ENCODE results near the gene ANKRD49.
A peak's percentile ranks its signal among the peaks of the same experiment; 100 is the strongest.

Gene ANKRD49

GRCh38 chr11:94507485-94507884 is 13.7 kb downstream of the ANKRD49 start:
- DNase-seq (ENCODE audit: low read depth in 2 of 2): no peak

GRCh38 chr11:94511932-94512781 is 18.4 kb downstream of the ANKRD49 start, which contains the start of gene C11orf97:
Gene C11orf97 (plus strand): TSS chr11:94512461. CDS start chr11:94512529, 68 bp downstream.
- peak; percentile 33 to 49 for DNase-seq (ENCODE audit: low read depth in 2 of 2)

GRCh38 chr11:94513091-94513490 is 19.3 kb downstream of the ANKRD49 start:
- DNase-seq (ENCODE audit: low read depth in 2 of 2): no peak

- no peak for DNase-seq (ENCODE audit: low read depth in 2 of 2)
Observed at GRCh38 chr11:94515398-94515797, 21.6 kb downstream of the ANKRD49 start.

- DNase-seq (ENCODE audit: low read depth in 2 of 2): no peak
Observed at GRCh38 chr11:94516725-94517124, 22.9 kb downstream of the ANKRD49 start.

GRCh38 chr11:94518300-94518699 is 24.5 kb downstream of the ANKRD49 start:
- DNase-seq (ENCODE audit: low read depth in 2 of 2): no peak

GRCh38 chr11:94519478-94520084 is 25.8 kb downstream of the ANKRD49 start:
- no peak for DNase-seq (ENCODE audit: low read depth in 2 of 2)

GRCh38 chr11:94521684-94522083 is 27.9 kb downstream of the ANKRD49 start:
- DNase-seq (ENCODE audit: low read depth in 2 of 2): no peak

GRCh38 chr11:94524341-94524740 is 30.6 kb downstream of the ANKRD49 start:
- DNase-seq (ENCODE audit: low read depth in 2 of 2): no peak

- no peak for DNase-seq (ENCODE audit: low read depth in 2 of 2)
Observed at GRCh38 chr11:94525546-94526324, 32.0 kb downstream of the ANKRD49 start.

- no peak for DNase-seq (ENCODE audit: low read depth in 2 of 2)
Observed at GRCh38 chr11:94526645-94527438, 33.1 kb downstream of the ANKRD49 start.

- no peak for DNase-seq (ENCODE audit: low read depth in 2 of 2)
Observed at GRCh38 chr11:94528551-94528950, 34.8 kb downstream of the ANKRD49 start.

GRCh38 chr11:94532211-94532610 is 38.4 kb downstream of the ANKRD49 start:
- DNase-seq (ENCODE audit: low read depth in 2 of 2): no peak

GRCh38 chr11:94533206-94533605 is 39.4 kb downstream of the ANKRD49 start:
- DNase-seq (ENCODE audit: low read depth in 2 of 2): no peak

- no peak for DNase-seq (ENCODE audit: low read depth in 2 of 2)
Observed at GRCh38 chr11:94533696-94534630, 40.2 kb downstream of the ANKRD49 start.

GRCh38 chr11:94536386-94536785 is 42.6 kb downstream of the ANKRD49 start:
- no peak for DNase-seq (ENCODE audit: low read depth in 2 of 2)

GRCh38 chr11:94537031-94537600 is 43.3 kb downstream of the ANKRD49 start:
- no peak for DNase-seq (ENCODE audit: low read depth in 2 of 2)

GRCh38 chr11:94539420-94539819 is 45.6 kb downstream of the ANKRD49 start:
- DNase-seq (ENCODE audit: low read depth in 2 of 2): no peak

- DNase-seq (ENCODE audit: low read depth in 2 of 2): peak; percentile 71 to 74
Observed at GRCh38 chr11:94543695-94544645, 50.2 kb downstream of the ANKRD49 start, which contains the start of gene FUT4. Gene FUT4 (plus strand): TSS chr11:94543921. CDS start chr11:94544134, 213 bp downstream.
